Natural killer cell (primary cell): ENCODE data around the gene MAPK9. TPM values are rescaled to one million over a fixed set of nuclear protein-coding genes. Genes with fewer than 3 reads are reported as not detected.

Experiments used
- ATAC-seq, 3 donors: fragments of 150-1000 bp in 2 of 3; fragments of 200-7000 bp in 1 of 3; cut with Tn5 transposase; 1 replicate in 1 of 3; 2 replicates in 2 of 3; pipeline ENCODE4 v1.10.0; 2021; ENCODE audit warnings: mild to moderate bottlenecking in 2 of 3, moderate library complexity in 2 of 3
- DNase-seq, 2 donors: peaks; one replicate each; pipeline versions ENCODE4 v3.0.0 to v3.0.0-alpha.2; 2013 to 2021; ENCODE audit warnings: mixed read lengths in 1 of 2
- H3K27ac ChIP-seq: one replicate; pipeline ENCODE4 v1.5.1; 2013; ENCODE audit warnings: mild to moderate bottlenecking, low read length
- H3K27me3 ChIP-seq: one replicate; pipeline ENCODE4 v1.6.1; 2013; ENCODE audit warnings: low read length; ENCODE audit not compliant: control insufficient read depth, insufficient read depth
- H3K36me3 ChIP-seq: one replicate; pipeline ENCODE4 v1.6.1; 2013; ENCODE audit warnings: low read length; ENCODE audit not compliant: control insufficient read depth, insufficient read depth
- H3K4me1 ChIP-seq: one replicate; pipeline ENCODE4 v1.6.1; 2013; ENCODE audit warnings: low read length; ENCODE audit not compliant: control insufficient read depth, insufficient read depth
- H3K4me3 ChIP-seq: one replicate; pipeline ENCODE4 v1.5.1; 2013; ENCODE audit warnings: low read length
- H3K9me3 ChIP-seq: one replicate; pipeline ENCODE4 v1.6.1; 2013; ENCODE audit warnings: low read length; ENCODE audit not compliant: control insufficient read depth, insufficient read depth
- H3K27ac Mint-ChIP-seq, 2 donors: one replicate each; pipeline ENCODE4 v1.8.0; 2022; ENCODE audit warnings: mild to moderate bottlenecking in 2 of 2, mixed read lengths in 2 of 2, moderate library complexity in 1 of 2
- H3K27me3 Mint-ChIP-seq, 2 donors: one replicate each; pipeline ENCODE4 v1.8.0; 2022; ENCODE audit warnings: low read depth in 2 of 2, mixed read lengths in 2 of 2
- H3K36me3 Mint-ChIP-seq: one replicate; pipeline ENCODE4 v1.8.0; 2022; ENCODE audit warnings: mixed read lengths
- H3K4me1 Mint-ChIP-seq, 2 donors: one replicate each; pipeline ENCODE4 v1.8.0; 2022; ENCODE audit warnings: mixed read lengths in 2 of 2
- H3K4me3 Mint-ChIP-seq: one replicate; pipeline ENCODE4 v1.8.0; 2022; ENCODE audit warnings: mild to moderate bottlenecking, moderate library complexity, mixed read lengths
- H3K9me3 Mint-ChIP-seq, 2 donors: one replicate each; pipeline ENCODE4 v1.8.0; 2022; ENCODE audit warnings: mixed read lengths in 2 of 2
- WGBS: methylation state at CpG from one replicate; pipeline ENCODE4 v1.1.7; 2013; ENCODE audit warnings: missing lambda C conversion rate; ENCODE audit not compliant: insufficient coverage; 5-methylcytosine and 5-hydroxymethylcytosine counted together
- intact Hi-C: fragments of 100-400 bp; cut with micrococcal nuclease; formaldehyde crosslinking; loops from one replicate; pipeline ENCODE4 v1.14.2; 2022
- total RNA-seq, 4 donors: library from RNA; stranded (reverse); fragments of 120-200 nt in 1 of 4; gene quantifications; one replicate each; pipeline versions ENCODE4 v1.2.3 to v1.2.4, GENCODE V29; 2013 to 2022
- TF ChIP-seq, protein P1 (sequence below): fragments of 200-600 bp; IDR thresholded peaks from one replicate; pipeline ENCODE4 v1.8.0; 2022; ENCODE audit warnings: antibody characterized with exemption

Gene MAPK9
- total RNA-seq, 3 donors from 2014 or later (not counting 1 experiment from before 2014, with no cell fraction given) = 34.1 to 48.5 (median 40.4) TPM

DNA sequence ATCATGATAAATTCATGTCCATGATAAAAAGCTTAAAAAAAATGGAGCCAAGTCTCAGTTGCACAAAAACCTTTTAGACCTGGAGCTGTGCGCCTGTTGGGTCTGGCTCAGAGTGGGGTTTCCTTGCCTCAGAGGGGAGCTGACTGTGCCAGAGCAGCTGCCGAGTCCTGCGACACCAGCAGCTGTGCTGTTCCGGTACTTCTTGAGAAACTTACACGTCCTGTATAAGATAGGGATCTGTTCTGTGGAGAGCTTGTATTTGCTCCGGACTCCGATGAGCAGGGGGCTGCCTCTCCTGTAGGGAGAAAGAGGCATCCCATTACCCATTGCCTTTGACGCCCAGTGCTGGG lies 32.7 kb upstream of the MAPK9 start:
- Histone ChIP-seq H3K4me1 (peaks cover 4% of the 10 kb centered on the region), H3K36me3 (no peaks in the 10 kb centered on the region), H3K27me3 (no peaks in the 10 kb centered on the region), H3K27ac (no peak overlapping the region), H3K4me3 (no peak overlapping the region), H3K9me3 (no peaks in the 10 kb centered on the region)
- Mint-ChIP-seq H3K27ac (no peak overlapping the region), H3K27me3 (peaks cover 6 to 10% of the 10 kb centered on the region in 2 donors), H3K9me3 (no peaks in the 10 kb centered on the region), H3K4me1 (no peaks in the 10 kb centered on the region), H3K36me3 (no peaks in the 10 kb centered on the region), H3K4me3 (no peak overlapping the region)
- ATAC-seq (no peak), DNase-seq (no peak)
- intact Hi-C loops = no loop called here
- TF ChIP-seq, protein P1, sequence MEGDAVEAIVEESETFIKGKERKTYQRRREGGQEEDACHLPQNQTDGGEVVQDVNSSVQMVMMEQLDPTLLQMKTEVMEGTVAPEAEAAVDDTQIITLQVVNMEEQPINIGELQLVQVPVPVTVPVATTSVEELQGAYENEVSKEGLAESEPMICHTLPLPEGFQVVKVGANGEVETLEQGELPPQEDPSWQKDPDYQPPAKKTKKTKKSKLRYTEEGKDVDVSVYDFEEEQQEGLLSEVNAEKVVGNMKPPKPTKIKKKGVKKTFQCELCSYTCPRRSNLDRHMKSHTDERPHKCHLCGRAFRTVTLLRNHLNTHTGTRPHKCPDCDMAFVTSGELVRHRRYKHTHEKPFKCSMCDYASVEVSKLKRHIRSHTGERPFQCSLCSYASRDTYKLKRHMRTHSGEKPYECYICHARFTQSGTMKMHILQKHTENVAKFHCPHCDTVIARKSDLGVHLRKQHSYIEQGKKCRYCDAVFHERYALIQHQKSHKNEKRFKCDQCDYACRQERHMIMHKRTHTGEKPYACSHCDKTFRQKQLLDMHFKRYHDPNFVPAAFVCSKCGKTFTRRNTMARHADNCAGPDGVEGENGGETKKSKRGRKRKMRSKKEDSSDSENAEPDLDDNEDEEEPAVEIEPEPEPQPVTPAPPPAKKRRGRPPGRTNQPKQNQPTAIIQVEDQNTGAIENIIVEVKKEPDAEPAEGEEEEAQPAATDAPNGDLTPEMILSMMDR = no peak
- WGBS = 85% methylated on average over 8 of the region's 8 CpGs

DNA sequence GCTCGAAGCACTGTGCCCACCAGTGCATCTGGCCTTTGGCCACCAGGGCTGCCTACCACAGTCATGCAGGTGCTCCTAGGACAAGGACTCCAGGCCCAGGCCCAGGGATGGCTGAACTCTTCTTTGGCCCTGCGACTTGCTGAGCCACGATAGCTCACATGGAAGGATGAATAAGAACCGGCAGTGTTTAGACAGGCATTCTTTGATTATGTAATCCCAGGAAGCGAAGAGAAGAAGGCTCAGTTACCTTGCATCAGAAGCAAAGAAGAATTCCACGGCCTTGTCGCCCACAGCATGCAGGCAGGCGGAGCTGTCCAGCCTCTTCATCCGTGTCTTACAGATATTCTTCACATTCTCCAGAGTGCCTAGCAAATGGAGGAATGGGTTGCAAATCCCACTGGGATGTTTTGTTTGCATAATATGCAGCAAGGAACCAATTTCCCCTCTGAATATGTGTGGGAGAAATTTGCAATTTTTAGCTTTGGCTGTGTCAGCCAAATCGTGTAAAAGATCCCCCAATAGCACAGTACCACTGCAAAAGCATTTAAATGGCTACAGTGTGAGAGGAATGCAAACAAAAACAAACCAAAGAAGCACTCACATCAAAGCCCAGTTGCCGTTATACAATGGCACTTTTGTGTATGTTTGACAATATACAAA lies 32.2 kb upstream of the MAPK9 start:
- DNase-seq (no peak), ATAC-seq (no peak)
- peaks cover 8 to 10% of the 10 kb centered on the region in 2 donors for H3K27me3 Mint-ChIP-seq
- no peaks in the 10 kb centered on the region for H3K36me3 Mint-ChIP-seq
- no peak overlapping the region for H3K27ac Mint-ChIP-seq
- H3K9me3 Mint-ChIP-seq = no peaks in the 10 kb centered on the region
- Histone ChIP-seq H3K4me1 (peaks cover 4% of the 10 kb centered on the region), H3K27me3 (no peaks in the 10 kb centered on the region), H3K4me3 (no peak overlapping the region), H3K9me3 (no peaks in the 10 kb centered on the region), H3K36me3 (no peaks in the 10 kb centered on the region), H3K27ac (no peak overlapping the region)
- WGBS = 90% methylated on average over 10 of the region's 11 CpGs
- TF ChIP-seq, protein P1 = no peak
- no peak overlapping the region for H3K4me3 Mint-ChIP-seq
- intact Hi-C loops = no loop called here
- no peaks in the 10 kb centered on the region for H3K4me1 Mint-ChIP-seq

DNA sequence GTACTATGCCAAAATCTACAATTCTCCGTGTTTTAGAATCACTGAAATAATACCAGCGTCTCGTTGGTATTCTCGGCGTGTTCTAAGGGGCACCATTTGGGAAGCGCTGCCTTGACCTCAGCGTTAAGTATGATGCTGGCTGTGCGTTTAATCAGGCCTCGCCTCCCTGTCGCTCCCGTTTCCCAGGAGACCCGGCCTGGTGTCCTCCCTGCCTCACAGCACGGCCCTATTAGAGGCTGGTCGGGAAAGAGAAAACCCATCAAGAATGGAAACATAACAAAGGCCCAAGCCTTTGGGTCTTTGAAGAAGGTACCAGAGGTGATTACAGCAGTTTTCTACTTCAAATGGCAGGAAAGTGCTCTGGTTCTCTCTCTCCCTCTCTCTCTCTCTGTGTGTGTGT lies 31.3 kb upstream of the MAPK9 start:
- H3K4me1 Mint-ChIP-seq = no peaks in the 10 kb centered on the region
- WGBS = 96% methylated on average over 14 of the region's 14 CpGs
- no peak overlapping the region for H3K27ac Mint-ChIP-seq
- Histone ChIP-seq H3K27ac (no peak overlapping the region), H3K4me3 (no peak overlapping the region), H3K27me3 (no peaks in the 10 kb centered on the region), H3K36me3 (no peaks in the 10 kb centered on the region), H3K9me3 (no peaks in the 10 kb centered on the region), H3K4me1 (no peaks in the 10 kb centered on the region)
- DNase-seq (no peak), ATAC-seq (no peak)
- intact Hi-C loops = no loop called here
- TF ChIP-seq, protein P1 = no peak
- no peaks in the 10 kb centered on the region for H3K36me3 Mint-ChIP-seq
- H3K9me3 Mint-ChIP-seq = no peaks in the 10 kb centered on the region
- H3K4me3 Mint-ChIP-seq = no peak overlapping the region
- peaks cover 10 to 12% of the 10 kb centered on the region in 2 donors for H3K27me3 Mint-ChIP-seq
